ENCODE measurements around the gene ANKRD23.

GRCh38 chr2:96878796-96879544 lies 35.1 kb upstream of the ANKRD23 start:
- TF ChIP-seq, protein P1, sequence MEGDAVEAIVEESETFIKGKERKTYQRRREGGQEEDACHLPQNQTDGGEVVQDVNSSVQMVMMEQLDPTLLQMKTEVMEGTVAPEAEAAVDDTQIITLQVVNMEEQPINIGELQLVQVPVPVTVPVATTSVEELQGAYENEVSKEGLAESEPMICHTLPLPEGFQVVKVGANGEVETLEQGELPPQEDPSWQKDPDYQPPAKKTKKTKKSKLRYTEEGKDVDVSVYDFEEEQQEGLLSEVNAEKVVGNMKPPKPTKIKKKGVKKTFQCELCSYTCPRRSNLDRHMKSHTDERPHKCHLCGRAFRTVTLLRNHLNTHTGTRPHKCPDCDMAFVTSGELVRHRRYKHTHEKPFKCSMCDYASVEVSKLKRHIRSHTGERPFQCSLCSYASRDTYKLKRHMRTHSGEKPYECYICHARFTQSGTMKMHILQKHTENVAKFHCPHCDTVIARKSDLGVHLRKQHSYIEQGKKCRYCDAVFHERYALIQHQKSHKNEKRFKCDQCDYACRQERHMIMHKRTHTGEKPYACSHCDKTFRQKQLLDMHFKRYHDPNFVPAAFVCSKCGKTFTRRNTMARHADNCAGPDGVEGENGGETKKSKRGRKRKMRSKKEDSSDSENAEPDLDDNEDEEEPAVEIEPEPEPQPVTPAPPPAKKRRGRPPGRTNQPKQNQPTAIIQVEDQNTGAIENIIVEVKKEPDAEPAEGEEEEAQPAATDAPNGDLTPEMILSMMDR (IDR thresholded peaks at IDR 0.05): no peak
- no peak for TF ChIP-seq POLR2A (IDR thresholded peaks at IDR 0.05)
